PC-9 (cell line): ENCODE results near the gene GPR17. TPM values are rescaled to one million over a fixed set of nuclear protein-coding genes. Genes with fewer than 3 reads are reported as not detected.

Experiments
- BruUV-seq: library from RNA; stranded (reverse); fragments of 400-500 nt; replicated peaks from 2 replicates; lab custom pipeline; 2021; lab: Mats Ljungman, UMichigan
- CTCF ChIA-PET: fragments of 300-600 bp; sonication (Branson Sonifier 250); formaldehyde crosslinking; loops from one replicate; lab custom pipeline; 2022; ENCODE audit warnings: antibody characterized with exemption; lab: Charles Lee
- POLR2A ChIA-PET: fragments of 300-600 bp; sonication (Branson Sonifier 250); formaldehyde crosslinking; loops from one replicate; lab custom pipeline; 2022; ENCODE audit warnings: antibody characterized with exemption; ENCODE audit not compliant: unreplicated experiment; lab: Charles Lee
- DNase-seq, 2 experiments: peaks; one replicate each; pipeline versions ENCODE4 v3.0.0 to v3.0.0-alpha.2; 2015 to 2022; ENCODE audit warnings: mixed read lengths in 1 of 2
- H2AFZ ChIP-seq: fragments of 200-600 bp; sonication (generic); 2 replicates; pipeline ENCODE4 v1.8.1; 2017; ENCODE audit warnings: antibody characterized with exemption
- H3F3A ChIP-seq: fragments of 200-600 bp; sonication (generic); 2 replicates; pipeline ENCODE4 v1.8.1; 2017; ENCODE audit warnings: antibody characterized with exemption, mild to moderate bottlenecking, low read depth; ENCODE audit not compliant: insufficient read depth
- H3K27ac ChIP-seq: fragments of 200-600 bp; sonication (generic); 2 replicates; pipeline ENCODE4 v1.6.1; 2016; ENCODE audit warnings: mixed run types
- H3K27me3 ChIP-seq: fragments of 200-600 bp; sonication (generic); 2 replicates; pipeline ENCODE4 v1.6.1; 2016; ENCODE audit warnings: low read depth, mixed run types; ENCODE audit not compliant: insufficient read depth
- H3K36me3 ChIP-seq: fragments of 200-600 bp; sonication (generic); 2 replicates; pipeline ENCODE4 v1.6.1; 2016; ENCODE audit warnings: low read depth, mixed run types
- H3K4me1 ChIP-seq: fragments of 200-600 bp; sonication (generic); replicated peaks from 2 replicates; pipeline ENCODE4 v1.6.1; 2016; ENCODE audit warnings: mixed run types; ENCODE audit not compliant: insufficient read depth
- H3K4me2 ChIP-seq: fragments of 200-600 bp; sonication (generic); 2 replicates; pipeline ENCODE4 v1.6.1; 2017; ENCODE audit warnings: mixed run types
- H3K4me3 ChIP-seq: fragments of 200-600 bp; sonication (generic); 2 replicates; pipeline ENCODE4 v1.6.1; 2016; ENCODE audit warnings: mixed run types
- H3K79me2 ChIP-seq: fragments of 200-600 bp; sonication (generic); 2 replicates; pipeline ENCODE4 v1.6.1; 2017; ENCODE audit warnings: low read depth, mixed run types
- H3K9me2 ChIP-seq: fragments of 200-600 bp; sonication (generic); 2 replicates; pipeline ENCODE4 v1.8.1; 2017; ENCODE audit warnings: mild to moderate bottlenecking; ENCODE audit not compliant: insufficient read depth
- H3K9me3 ChIP-seq: fragments of 200-600 bp; sonication (generic); 2 replicates; pipeline ENCODE4 v1.8.1; 2016; ENCODE audit warnings: low read depth; ENCODE audit not compliant: insufficient read depth
- H4K20me1 ChIP-seq: fragments of 200-600 bp; sonication (generic); 2 replicates; pipeline ENCODE4 v1.8.1; 2017; ENCODE audit not compliant: insufficient read depth
- CTCF ChIP-seq: fragments of 200-600 bp; sonication (generic); conservative IDR thresholded peaks from 2 replicates; pipeline ENCODE4 v1.6.1; 2017; ENCODE audit warnings: mixed run types, antibody characterized with exemption, mild to moderate bottlenecking, moderate library complexity
- EZH2 ChIP-seq: fragments of 200-600 bp; sonication (generic); IDR thresholded peaks from 2 replicates; pipeline ENCODE4 v1.8.0; 2017; ENCODE audit warnings: antibody characterized with exemption, low read depth
- intact Hi-C: fragments of 100-400 bp; cut with micrococcal nuclease; formaldehyde crosslinking; loops from one replicate; pipeline ENCODE4 v1.10.0; 2022; ENCODE audit not compliant: unreplicated experiment
- total RNA-seq: library from RNA; stranded (reverse); gene quantifications from 2 replicates; pipeline ENCODE4 v1.2.3, GENCODE V29; 2021

The GPR17 gene
- total RNA-seq, 1 experiment from 2014 or later: not detected

- POLR2A ChIA-PET: no interaction called here
- no peaks in the 10 kb centered on the region for H3K9me2 ChIP-seq
- no peaks in the 10 kb centered on the region for H3K27me3 ChIP-seq
- no peaks in the 10 kb centered on the region for H3K79me2 ChIP-seq
- no peak overlapping the region for H3K27ac ChIP-seq
- no peaks in the 10 kb centered on the region for H3K36me3 ChIP-seq
- H3K9me3 ChIP-seq: no peaks in the 10 kb centered on the region
- CTCF ChIA-PET: no interaction called here
- DNase-seq: no peak
- no peak overlapping the region for H3K4me3 ChIP-seq
- no TSS peak for BruUV-seq
- H3K4me1 ChIP-seq: peaks cover 33% of the 10 kb centered on the region
- peaks cover 11% of the 10 kb centered on the region; the same call in 1 of the 2 replicates for H3F3A ChIP-seq
- intact Hi-C loops: no loop called here
- H4K20me1 ChIP-seq: no peaks in the 10 kb centered on the region
- TF ChIP-seq EZH2 (no peak), CTCF (no peak)
- no peak overlapping the region for H3K4me2 ChIP-seq
- no peak overlapping the region for H2AFZ ChIP-seq
These were observed 11.2 kb upstream of the GPR17 start for GRCh38 chr2:127634626-127635379.

- H3K9me2 ChIP-seq: no peaks in the 10 kb centered on the region
- BruUV-seq: no TSS peak
- H3K79me2 ChIP-seq: no peaks in the 10 kb centered on the region
- POLR2A ChIA-PET: no interaction called here
- H2AFZ ChIP-seq: no peak overlapping the region
- H3K27me3 ChIP-seq: no peaks in the 10 kb centered on the region
- no peaks in the 10 kb centered on the region for H4K20me1 ChIP-seq
- TF ChIP-seq CTCF: no peak
- TF ChIP-seq EZH2: no peak
- H3F3A ChIP-seq: peaks cover 11% of the 10 kb centered on the region; the same call in 1 of the 2 replicates
- H3K4me3 ChIP-seq: no peak overlapping the region
- CTCF ChIA-PET: no interaction called here
- no peaks in the 10 kb centered on the region for H3K9me3 ChIP-seq
- H3K36me3 ChIP-seq: no peaks in the 10 kb centered on the region
- intact Hi-C loops: no loop called here
- peaks cover 25% of the 10 kb centered on the region for H3K4me1 ChIP-seq
- no peak overlapping the region for H3K4me2 ChIP-seq
- DNase-seq: no peak
- H3K27ac ChIP-seq: no peak overlapping the region
These were observed 10.3 kb upstream of the GPR17 start for GRCh38 chr2:127635380-127636237.

GRCh38 chr2:127636248-127637235, 9.4 kb upstream of the GPR17 start:
- CTCF ChIA-PET: no interaction called here
- Histone ChIP-seq H3K36me3 (no peaks in the 10 kb centered on the region), H3K4me2 (peak overlapping the region; percentile 54; the same call in 1 of the 2 replicates), H3K9me3 (no peaks in the 10 kb centered on the region), H3K4me1 (peaks cover 25% of the 10 kb centered on the region), H3K9me2 (no peaks in the 10 kb centered on the region), H3K27ac (peak overlapping the region; percentile 74), H4K20me1 (no peaks in the 10 kb centered on the region), H3F3A (peaks cover 11% of the 10 kb centered on the region; the same call in 1 of the 2 replicates), H3K79me2 (no peaks in the 10 kb centered on the region), H2AFZ (no peak overlapping the region), H3K27me3 (no peaks in the 10 kb centered on the region), H3K4me3 (no peak overlapping the region)
- POLR2A ChIA-PET: no interaction called here
- no peak for DNase-seq
- no peak for TF ChIP-seq CTCF
- no peak for TF ChIP-seq EZH2
- no TSS peak for BruUV-seq
- intact Hi-C loops: no loop called here
